ENCODE measurements around the gene MZT2B.
"Not testable (repeated sequence)": the region's sequence is repeated elsewhere in the genome, so short reads cannot be mapped to it uniquely, and the experiment has no call there.

Gene MZT2B

GRCh38 chr2:130152816-130153595 is 29.1 kb upstream of the MZT2B start:
- DNase-seq (ENCODE audit: low spot score), result no peak

GRCh38 chr2:130153721-130154422 is 28.2 kb upstream of the MZT2B start:
- not testable (repeated sequence) for DNase-seq (ENCODE audit: low spot score)

- not testable (repeated sequence) for DNase-seq (ENCODE audit: low spot score)
Measured at GRCh38 chr2:130154423-130154770, 27.7 kb upstream of the MZT2B start.

- no peak for DNase-seq (ENCODE audit: low spot score)
Measured at GRCh38 chr2:130154773-130155765, 27.0 kb upstream of the MZT2B start.

- DNase-seq (ENCODE audit: low spot score), result peak; percentile 8
Measured at GRCh38 chr2:130155956-130156623, 26.0 kb upstream of the MZT2B start.

DNA sequence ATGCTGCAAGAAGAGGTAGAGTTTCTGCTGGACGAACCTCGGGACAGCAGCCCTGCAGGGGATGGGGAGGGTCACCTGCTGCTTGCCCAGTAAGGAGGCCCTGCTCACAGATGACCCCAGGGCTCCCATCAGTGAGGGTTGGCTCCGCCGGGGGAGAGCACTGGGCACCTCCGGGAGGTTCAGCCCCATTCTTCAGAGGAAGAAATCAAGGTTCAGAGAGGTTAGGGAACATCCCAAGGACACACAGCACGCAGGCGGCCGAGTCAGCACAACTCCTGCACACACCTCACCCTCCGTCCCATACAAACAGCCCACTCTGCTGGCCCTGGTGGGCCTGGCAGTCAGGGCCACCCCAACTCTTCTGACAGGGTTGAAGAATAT is 25.4 kb upstream of the MZT2B start:
- no peak for DNase-seq (ENCODE audit: low spot score)

GRCh38 chr2:130157354-130157753 is 24.7 kb upstream of the MZT2B start:
- DNase-seq (ENCODE audit: low spot score), result not testable (repeated sequence)

- DNase-seq (ENCODE audit: low spot score), result not testable (repeated sequence)
Measured at GRCh38 chr2:130157825-130158514, 24.1 kb upstream of the MZT2B start.

DNA sequence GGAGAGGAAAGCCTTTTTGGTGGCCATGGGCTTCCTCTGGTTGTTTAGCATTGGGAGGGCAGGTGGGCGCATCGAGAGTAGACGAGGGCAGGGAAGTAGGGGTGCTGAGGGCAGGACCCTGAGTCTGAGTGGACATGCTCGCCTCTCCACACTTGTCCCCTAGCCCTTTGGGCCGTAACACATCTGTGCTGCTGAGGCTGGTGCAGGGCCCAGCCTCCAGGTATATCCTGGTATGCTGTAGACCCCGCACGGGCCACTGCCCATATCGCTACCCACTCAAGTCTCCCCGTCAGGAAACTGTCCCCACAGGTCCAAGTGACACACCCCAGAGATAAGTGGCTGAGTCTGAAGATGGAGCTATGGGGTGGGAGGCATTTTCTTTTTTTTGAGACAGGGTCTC is 23.4 kb upstream of the MZT2B start:
- no peak for DNase-seq (ENCODE audit: low spot score)

DNA sequence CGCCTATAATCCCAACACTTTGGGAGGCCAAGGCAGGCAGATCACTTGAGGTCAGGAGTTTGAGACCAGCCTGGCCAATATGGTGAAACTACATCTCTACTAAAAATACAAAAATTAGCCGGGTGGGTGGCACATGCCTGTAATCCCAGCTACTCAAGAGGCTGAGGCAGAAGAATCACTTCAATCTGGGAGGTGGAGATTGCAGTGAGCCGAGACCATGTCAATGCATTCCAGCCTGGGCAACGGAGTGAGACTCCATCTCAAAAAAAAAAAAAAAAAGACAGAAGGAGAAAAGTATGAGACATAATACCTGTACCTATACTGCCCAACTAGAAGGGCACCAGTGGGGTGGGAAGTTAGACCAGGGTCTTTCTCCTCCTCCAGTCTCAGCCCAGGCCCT is 22.7 kb upstream of the MZT2B start:
- not testable (repeated sequence) for DNase-seq (ENCODE audit: low spot score)

DNA sequence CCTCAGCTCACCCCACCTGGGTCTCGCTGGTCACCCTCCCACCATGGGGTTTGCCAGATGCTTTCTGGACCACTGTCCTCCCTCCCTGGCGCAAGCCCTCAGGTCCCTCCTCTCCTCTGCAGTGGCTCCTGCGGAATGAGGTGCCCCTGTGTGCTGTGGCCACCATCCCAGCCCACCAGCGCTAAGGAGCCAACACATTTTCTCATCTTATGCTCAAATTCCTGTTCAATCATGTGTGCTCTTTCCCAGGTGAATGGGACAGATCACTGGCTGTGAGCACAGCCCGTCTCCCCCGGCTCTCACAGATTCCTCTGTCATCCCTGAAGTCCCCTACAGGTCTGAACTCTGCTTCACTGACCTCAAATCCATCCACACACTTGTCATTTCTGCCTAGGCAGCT is 21.9 kb upstream of the MZT2B start:
- DNase-seq (ENCODE audit: low spot score), result no peak

DNA sequence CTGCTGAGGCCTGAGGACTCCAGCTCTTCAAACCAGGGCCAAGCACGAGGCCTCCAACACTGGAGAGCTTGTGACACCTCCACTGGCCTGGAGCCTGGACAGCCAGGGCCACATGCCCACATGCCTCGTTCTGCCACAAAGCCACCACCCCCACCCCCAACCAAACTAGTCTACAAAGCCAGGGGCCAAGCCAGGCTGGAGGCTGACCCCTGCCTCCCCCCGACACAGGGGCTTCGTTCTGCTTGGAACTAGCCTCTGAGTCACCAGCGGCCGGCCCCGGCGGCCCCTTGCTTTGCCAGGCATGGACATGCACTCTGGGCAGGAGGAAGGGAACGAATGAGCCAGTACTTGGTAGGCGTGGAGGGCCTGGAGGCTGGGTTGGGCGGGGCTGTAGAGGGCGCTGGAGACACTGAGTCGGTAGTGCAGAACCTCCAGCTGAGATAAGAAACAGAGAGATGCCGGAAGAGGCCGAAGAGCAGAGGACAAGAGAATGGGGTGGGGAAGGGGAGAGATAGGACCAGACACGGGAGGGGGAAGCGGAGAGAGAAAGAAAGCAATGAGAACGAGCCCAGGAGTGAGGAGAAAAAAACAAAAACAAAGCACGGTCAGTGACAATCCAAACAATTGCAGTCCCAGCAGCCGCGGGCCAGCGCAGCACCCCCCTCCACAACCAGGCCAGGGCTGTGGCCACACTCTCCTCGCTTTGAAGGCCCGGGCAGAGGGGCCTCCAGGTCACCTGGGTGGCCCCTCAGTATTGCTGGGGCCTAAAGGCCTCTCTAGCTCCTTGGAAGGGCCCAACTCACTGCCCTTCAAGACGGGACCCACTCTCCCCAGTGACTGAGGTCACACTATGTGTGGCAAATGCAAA is 21.0 kb upstream of the MZT2B start:
- not testable (repeated sequence) for DNase-seq (ENCODE audit: low spot score)

GRCh38 chr2:130162486-130162885 is 19.6 kb upstream of the MZT2B start:
- not testable (repeated sequence) for DNase-seq (ENCODE audit: low spot score)

- no peak for DNase-seq (ENCODE audit: low spot score)
Measured at GRCh38 chr2:130162968-130163367, 19.1 kb upstream of the MZT2B start.

DNA sequence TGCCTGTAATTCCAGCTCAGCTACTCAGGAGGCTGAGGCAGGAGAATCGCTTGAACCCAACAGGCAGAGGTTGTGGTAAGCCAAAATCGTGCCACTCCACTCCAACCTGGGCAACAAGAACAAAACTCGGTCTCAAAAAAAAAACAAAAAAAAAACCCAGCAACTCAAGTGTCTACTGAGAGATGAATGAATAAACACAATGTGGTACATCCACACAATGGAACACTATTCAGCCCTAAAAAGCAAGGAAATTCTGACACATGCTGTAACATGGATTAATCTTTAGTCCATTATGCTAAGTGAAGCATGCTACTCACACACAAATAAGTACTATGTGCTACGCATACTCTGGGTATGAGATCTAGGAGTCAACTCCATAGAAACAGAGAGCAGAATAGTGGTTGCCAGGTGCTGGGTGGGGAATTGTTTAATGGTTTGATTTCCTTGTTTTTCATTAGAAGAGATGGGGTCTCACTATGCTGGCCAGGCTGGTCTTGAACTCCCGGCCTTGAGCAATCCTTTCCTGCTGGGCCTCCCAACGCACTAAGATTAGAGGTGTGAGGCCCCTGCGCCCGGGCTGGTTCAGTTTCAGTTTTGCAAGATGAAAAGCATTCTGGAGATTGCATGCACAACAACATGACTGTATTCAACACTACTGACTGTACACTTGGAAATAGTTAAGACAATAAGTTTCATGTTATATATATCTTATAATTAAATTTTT is 16.6 kb upstream of the MZT2B start:
- DNase-seq (ENCODE audit: low spot score), result no peak

GRCh38 chr2:130166611-130167010 is 15.5 kb upstream of the MZT2B start:
- not testable (repeated sequence) for DNase-seq (ENCODE audit: low spot score)

GRCh38 chr2:130169163-130169562 is 12.9 kb upstream of the MZT2B start:
- not testable (repeated sequence) for DNase-seq (ENCODE audit: low spot score)

DNA sequence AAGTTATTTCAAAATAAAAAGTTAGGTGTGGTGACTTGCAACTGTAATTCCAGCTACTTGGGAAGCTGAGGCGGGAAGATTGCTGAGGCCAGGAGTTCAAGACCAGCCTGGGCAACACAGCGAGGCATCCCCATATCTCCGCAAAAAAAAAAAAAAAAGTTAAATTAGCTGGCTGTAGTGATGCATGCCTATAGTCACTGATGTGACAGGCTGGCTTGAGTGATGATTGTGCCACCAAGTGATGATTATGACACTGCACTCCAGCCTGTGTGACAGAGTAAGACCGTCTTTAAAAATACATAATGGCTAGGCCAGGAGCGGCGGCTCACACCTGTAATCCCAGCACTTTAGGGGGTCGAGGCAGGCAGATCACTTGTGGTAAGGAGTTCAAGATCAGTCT is 12.2 kb upstream of the MZT2B start:
- DNase-seq (ENCODE audit: low spot score), result no peak

GRCh38 chr2:130174866-130175265 is 7.2 kb upstream of the MZT2B start:
- DNase-seq (ENCODE audit: low spot score), result not testable (repeated sequence)
